ENCODE data around the gene ADGRB2.

ADGRB2 gene

DNA sequence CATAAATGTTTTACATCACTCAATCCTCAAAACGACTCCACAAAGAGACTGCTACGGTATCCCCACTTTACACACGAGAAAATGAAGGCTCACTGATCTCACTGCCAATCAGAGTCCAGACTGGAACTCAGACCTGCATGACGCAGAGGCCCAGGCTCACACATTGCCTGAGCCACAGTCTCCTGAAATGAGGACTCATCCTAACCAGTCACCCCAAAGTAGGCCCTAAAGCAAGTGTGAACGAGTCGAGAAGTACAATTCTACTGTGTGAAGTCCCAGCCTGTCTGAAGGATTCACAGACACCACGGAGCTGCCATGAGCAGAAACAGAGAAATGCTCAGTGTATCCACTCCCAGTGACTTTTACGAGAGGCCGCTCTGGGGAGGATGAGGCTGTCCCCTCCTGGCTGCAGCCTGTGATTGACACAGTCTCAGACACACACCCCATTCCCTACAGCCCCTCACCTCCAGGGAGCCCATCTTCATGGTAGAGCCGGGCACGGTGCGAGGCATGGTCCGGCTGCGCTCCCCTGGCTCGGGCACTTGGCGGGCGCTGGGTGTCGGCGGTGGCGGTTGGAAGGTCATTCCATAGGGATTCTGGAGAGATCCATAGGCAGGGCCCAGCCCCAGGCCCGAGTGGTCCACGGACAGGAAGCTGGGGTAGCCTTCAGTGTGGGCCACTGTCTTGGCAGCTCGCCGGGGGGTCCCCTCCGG lies 33.6 kb downstream of the ADGRB2 start:
- H3K4me3 Mint-ChIP-seq = no peak overlapping the region
- no peaks in the 10 kb centered on the region for H3K9me3 Mint-ChIP-seq
- H3K27ac Mint-ChIP-seq = no peak overlapping the region
- H3K27me3 Mint-ChIP-seq (ENCODE audit: low read depth) = peaks cover 4% of the 10 kb centered on the region
- no peaks in the 10 kb centered on the region for H3K36me3 Mint-ChIP-seq (ENCODE audit: low read depth)
- TF ChIP-seq, protein P1, sequence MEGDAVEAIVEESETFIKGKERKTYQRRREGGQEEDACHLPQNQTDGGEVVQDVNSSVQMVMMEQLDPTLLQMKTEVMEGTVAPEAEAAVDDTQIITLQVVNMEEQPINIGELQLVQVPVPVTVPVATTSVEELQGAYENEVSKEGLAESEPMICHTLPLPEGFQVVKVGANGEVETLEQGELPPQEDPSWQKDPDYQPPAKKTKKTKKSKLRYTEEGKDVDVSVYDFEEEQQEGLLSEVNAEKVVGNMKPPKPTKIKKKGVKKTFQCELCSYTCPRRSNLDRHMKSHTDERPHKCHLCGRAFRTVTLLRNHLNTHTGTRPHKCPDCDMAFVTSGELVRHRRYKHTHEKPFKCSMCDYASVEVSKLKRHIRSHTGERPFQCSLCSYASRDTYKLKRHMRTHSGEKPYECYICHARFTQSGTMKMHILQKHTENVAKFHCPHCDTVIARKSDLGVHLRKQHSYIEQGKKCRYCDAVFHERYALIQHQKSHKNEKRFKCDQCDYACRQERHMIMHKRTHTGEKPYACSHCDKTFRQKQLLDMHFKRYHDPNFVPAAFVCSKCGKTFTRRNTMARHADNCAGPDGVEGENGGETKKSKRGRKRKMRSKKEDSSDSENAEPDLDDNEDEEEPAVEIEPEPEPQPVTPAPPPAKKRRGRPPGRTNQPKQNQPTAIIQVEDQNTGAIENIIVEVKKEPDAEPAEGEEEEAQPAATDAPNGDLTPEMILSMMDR (IDR thresholded peaks at IDR 0.05; ENCODE audit: unreplicated experiment in 3 of 3) = no peak
- H3K4me1 Mint-ChIP-seq = no peaks in the 10 kb centered on the region

DNA sequence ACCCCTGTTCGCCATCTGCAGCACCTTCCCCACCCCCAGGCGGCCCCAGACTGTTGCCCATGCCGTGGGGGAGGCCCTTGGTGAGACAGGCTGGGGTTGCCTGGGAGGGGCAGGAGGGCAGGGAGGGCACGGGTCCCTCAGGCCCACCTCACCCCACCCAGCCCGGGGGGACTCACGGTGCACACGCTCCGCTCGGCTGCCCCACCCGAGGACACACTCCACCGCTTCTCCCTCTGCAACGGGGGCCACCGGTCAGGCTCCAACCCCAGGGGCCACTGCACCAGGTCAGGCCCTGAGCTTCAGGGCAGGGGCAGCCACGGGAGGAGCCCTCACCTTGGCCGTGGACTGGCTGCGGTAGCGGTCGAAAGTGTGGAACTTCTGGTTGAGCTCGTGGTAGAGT lies 36.3 kb downstream of the ADGRB2 start:
- H3K4me1 Mint-ChIP-seq = peaks cover 9% of the 10 kb centered on the region
- no peaks in the 10 kb centered on the region for H3K36me3 Mint-ChIP-seq (ENCODE audit: low read depth)
- no peaks in the 10 kb centered on the region for H3K27me3 Mint-ChIP-seq (ENCODE audit: low read depth)
- TF ChIP-seq, protein P1 (IDR thresholded peaks at IDR 0.05; ENCODE audit: unreplicated experiment in 3 of 3) = no peak
- H3K27ac Mint-ChIP-seq = no peak overlapping the region
- no peak overlapping the region for H3K4me3 Mint-ChIP-seq
- no peaks in the 10 kb centered on the region for H3K9me3 Mint-ChIP-seq

DNA sequence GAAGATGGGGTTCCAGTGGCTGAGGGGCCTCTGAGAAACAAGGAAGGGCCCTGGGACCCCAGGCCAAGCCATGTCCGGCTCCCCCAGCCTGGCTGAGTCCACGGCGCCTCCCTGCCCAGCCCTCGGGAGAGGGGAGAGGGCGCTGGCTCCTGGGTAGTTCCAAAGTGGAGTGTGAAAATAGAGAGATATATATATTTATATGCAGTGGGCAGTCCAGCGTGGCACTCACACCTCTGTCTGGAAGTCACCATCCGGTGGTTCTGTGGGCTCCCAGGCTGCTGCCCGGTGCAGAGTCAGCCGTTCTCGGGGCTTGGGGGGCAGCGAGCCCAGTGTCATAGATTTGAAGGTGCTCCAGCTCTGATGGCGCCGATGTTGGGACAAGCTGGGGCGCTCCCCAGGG lies 36.9 kb downstream of the ADGRB2 start:
- Mint-ChIP-seq H3K4me3 (no peak overlapping the region), H3K4me1 (peaks cover 9% of the 10 kb centered on the region), H3K36me3 (ENCODE audit: low read depth) (no peaks in the 10 kb centered on the region), H3K27me3 (ENCODE audit: low read depth) (peaks cover 3% of the 10 kb centered on the region), H3K27ac (no peak overlapping the region), H3K9me3 (no peaks in the 10 kb centered on the region)
- TF ChIP-seq, protein P1 (IDR thresholded peaks at IDR 0.05; ENCODE audit: unreplicated experiment in 3 of 3) = no peak

DNA sequence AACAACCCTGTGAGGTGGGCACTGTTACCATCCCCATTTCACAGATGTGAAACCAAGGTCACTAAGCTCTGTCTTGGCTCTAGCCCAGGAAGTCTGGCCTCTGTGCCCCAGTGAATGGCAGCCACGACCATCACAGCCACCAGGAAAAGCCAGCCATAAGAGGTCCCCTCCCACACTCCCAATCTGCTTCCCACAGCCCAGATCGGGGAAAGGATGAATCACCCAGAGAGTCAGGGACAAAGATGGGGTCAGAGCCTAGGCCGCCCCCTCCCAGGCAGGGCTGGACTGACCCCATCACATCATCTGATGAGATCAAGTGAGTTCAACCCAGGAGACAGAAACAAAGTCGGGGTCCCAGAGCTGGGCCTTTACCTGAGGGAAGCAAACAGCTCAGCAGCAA lies 37.4 kb downstream of the ADGRB2 start:
- Mint-ChIP-seq H3K4me3 (no peak overlapping the region), H3K9me3 (no peaks in the 10 kb centered on the region), H3K27me3 (ENCODE audit: low read depth) (peaks cover 5% of the 10 kb centered on the region), H3K36me3 (ENCODE audit: low read depth) (no peaks in the 10 kb centered on the region), H3K4me1 (peaks cover 9% of the 10 kb centered on the region), H3K27ac (no peak overlapping the region)
- TF ChIP-seq, protein P1 (IDR thresholded peaks at IDR 0.05; ENCODE audit: unreplicated experiment in 3 of 3) = no peak

DNA sequence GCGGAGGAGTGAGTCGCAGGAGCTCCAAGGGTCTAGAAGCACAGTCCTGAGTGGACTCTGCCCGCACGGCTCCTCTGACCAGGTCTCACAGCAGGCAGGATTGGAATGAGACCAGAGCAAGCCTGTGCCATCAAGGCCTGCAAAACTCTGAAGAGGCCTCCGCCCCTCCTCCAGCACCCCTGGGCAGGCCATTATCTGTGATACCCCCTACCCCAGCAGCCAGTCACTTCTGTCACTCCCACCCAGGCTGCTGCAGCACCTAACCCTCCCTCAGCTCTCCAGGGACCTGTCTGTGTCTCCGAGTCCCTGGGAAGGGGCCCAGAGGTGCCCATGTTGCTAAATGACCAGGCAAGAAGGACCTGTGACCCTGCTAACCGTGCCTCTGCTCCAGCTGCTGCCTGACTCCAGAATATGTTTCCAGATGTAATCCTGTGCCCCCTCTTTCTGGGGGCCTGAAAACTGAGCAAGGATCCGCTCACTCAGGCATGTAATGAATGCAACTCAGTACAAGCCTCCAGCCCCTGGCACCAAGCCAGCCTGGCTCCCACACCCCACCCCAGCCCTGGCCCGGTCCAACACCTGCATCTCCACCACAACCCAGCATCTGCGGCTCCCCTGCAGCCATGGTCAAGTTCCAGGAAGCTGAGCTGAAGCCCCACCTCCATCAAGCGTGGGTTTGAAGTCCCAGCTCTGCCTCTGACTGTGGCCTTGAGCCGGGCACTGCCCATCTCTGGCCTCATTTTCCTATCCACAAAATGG lies 38.2 kb downstream of the ADGRB2 start:
- Mint-ChIP-seq H3K27ac (peak overlapping the region in 1 of 3 experiments; percentile 66), H3K4me1 (peaks cover 9% of the 10 kb centered on the region), H3K4me3 (no peak overlapping the region), H3K27me3 (ENCODE audit: low read depth) (peaks cover 11% of the 10 kb centered on the region), H3K36me3 (ENCODE audit: low read depth) (no peaks in the 10 kb centered on the region), H3K9me3 (no peaks in the 10 kb centered on the region)
- TF ChIP-seq, protein P1 (IDR thresholded peaks at IDR 0.05; ENCODE audit: unreplicated experiment in 3 of 3) = no peak
